ENCODE data around the gene HHIP.

Gene HHIP

DNA sequence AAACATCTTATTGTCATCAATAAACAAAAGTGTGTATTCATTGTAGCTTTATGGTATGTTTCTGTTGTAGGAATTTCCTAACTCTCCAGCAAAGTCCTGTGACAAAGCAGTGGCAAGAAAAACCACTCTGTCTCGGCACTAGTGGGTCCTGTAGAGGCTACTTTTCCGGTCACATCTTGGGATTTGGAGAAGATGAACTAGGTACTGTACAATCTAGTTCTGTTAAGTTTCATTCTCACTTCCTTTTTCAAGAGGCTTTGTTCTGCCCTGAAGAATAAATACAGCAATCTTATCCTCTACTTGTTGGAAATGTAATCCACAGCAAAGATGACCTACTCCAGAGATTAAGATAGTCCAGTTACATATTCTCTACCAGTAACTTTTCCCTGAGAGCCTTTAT lies 69.3 kb downstream of the HHIP start:
- Histone ChIP-seq H3K27me3 (replicated peaks; ENCODE audit: control insufficient read depth, insufficient read depth, low read length, poor library complexity, severe bottlenecking) (no peaks in the 10 kb centered on the region), H3K4me3 (ENCODE audit: insufficient read depth, low read depth, low read length, poor library complexity, severe bottlenecking) (no peak overlapping the region)

DNA sequence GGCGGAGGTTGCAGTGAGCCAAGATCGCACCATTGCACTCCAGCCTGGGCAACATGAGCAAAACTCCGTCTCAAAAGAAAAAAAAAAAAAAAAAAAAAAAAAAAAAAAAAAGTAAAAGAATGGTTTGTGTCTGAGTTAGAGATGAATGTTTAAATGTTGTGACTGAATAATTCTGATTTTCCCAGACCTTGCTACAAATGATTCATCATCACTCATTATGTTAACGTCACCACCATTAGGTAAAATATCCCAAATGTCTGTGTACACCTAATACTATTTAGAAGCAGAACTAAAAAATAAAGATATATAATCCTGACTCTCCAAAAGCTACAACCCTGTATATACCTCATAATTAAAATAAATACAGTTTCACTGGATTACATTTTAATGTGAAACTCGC lies 70.8 kb downstream of the HHIP start:
- H3K4me3 ChIP-seq (ENCODE audit: insufficient read depth, low read depth, low read length, poor library complexity, severe bottlenecking): no peak overlapping the region
- H3K9me3 ChIP-seq (ENCODE audit: control insufficient read depth, low read length): no peaks in the 10 kb centered on the region
- H3K36me3 ChIP-seq (ENCODE audit: control insufficient read depth, insufficient read depth, low read length): no peaks in the 10 kb centered on the region
- no peak overlapping the region for H3K27ac ChIP-seq (ENCODE audit: insufficient read depth, low read length, poor library complexity, severe bottlenecking)
- no peaks in the 10 kb centered on the region for H3K27me3 ChIP-seq (replicated peaks; ENCODE audit: control insufficient read depth, insufficient read depth, low read length, poor library complexity, severe bottlenecking)
- no peaks in the 10 kb centered on the region for H3K4me1 ChIP-seq (ENCODE audit: control insufficient read depth, insufficient read depth, low read length, poor library complexity, severe bottlenecking)
- no peak for DNase-seq

More for the DNA sequence above, 69.3 kb downstream of the HHIP start:
- DNase-seq: no peak
- H3K4me1 ChIP-seq (ENCODE audit: control insufficient read depth, insufficient read depth, low read length, poor library complexity, severe bottlenecking): no peaks in the 10 kb centered on the region
- H3K9me3 ChIP-seq (ENCODE audit: control insufficient read depth, low read length): no peaks in the 10 kb centered on the region
- H3K27ac ChIP-seq (ENCODE audit: insufficient read depth, low read length, poor library complexity, severe bottlenecking): no peak overlapping the region
- H3K36me3 ChIP-seq (ENCODE audit: control insufficient read depth, insufficient read depth, low read length): no peaks in the 10 kb centered on the region

GRCh38 chr4:144718958-144719512 lies 73.1 kb downstream of the HHIP start:
- no peak for DNase-seq
- Histone ChIP-seq H3K27me3 (replicated peaks; ENCODE audit: control insufficient read depth, insufficient read depth, low read length, poor library complexity, severe bottlenecking) (no peaks in the 10 kb centered on the region), H3K4me3 (ENCODE audit: insufficient read depth, low read depth, low read length, poor library complexity, severe bottlenecking) (no peak overlapping the region), H3K27ac (ENCODE audit: insufficient read depth, low read length, poor library complexity, severe bottlenecking) (no peak overlapping the region), H3K9me3 (ENCODE audit: control insufficient read depth, low read length) (no peaks in the 10 kb centered on the region), H3K36me3 (ENCODE audit: control insufficient read depth, insufficient read depth, low read length) (no peaks in the 10 kb centered on the region), H3K4me1 (ENCODE audit: control insufficient read depth, insufficient read depth, low read length, poor library complexity, severe bottlenecking) (no peaks in the 10 kb centered on the region)

GRCh38 chr4:144720491-144720890 lies 74.5 kb downstream of the HHIP start:
- H3K27ac ChIP-seq (ENCODE audit: insufficient read depth, low read length, poor library complexity, severe bottlenecking): no peak overlapping the region
- H3K36me3 ChIP-seq (ENCODE audit: control insufficient read depth, insufficient read depth, low read length): no peaks in the 10 kb centered on the region
- no peaks in the 10 kb centered on the region for H3K4me1 ChIP-seq (ENCODE audit: control insufficient read depth, insufficient read depth, low read length, poor library complexity, severe bottlenecking)
- no peak overlapping the region for H3K4me3 ChIP-seq (ENCODE audit: insufficient read depth, low read depth, low read length, poor library complexity, severe bottlenecking)
- DNase-seq: no peak
- no peaks in the 10 kb centered on the region for H3K9me3 ChIP-seq (ENCODE audit: control insufficient read depth, low read length)
- no peaks in the 10 kb centered on the region for H3K27me3 ChIP-seq (replicated peaks; ENCODE audit: control insufficient read depth, insufficient read depth, low read length, poor library complexity, severe bottlenecking)

- H3K4me1 ChIP-seq (ENCODE audit: control insufficient read depth, insufficient read depth, low read length, poor library complexity, severe bottlenecking): no peaks in the 10 kb centered on the region
- no peak overlapping the region for H3K27ac ChIP-seq (ENCODE audit: insufficient read depth, low read length, poor library complexity, severe bottlenecking)
- H3K36me3 ChIP-seq (ENCODE audit: control insufficient read depth, insufficient read depth, low read length): no peaks in the 10 kb centered on the region
- no peaks in the 10 kb centered on the region for H3K9me3 ChIP-seq (ENCODE audit: control insufficient read depth, low read length)
- no peaks in the 10 kb centered on the region for H3K27me3 ChIP-seq (replicated peaks; ENCODE audit: control insufficient read depth, insufficient read depth, low read length, poor library complexity, severe bottlenecking)
- no peak overlapping the region for H3K4me3 ChIP-seq (ENCODE audit: insufficient read depth, low read depth, low read length, poor library complexity, severe bottlenecking)
- DNase-seq: no peak
Measured at GRCh38 chr4:144721994-144722393, 76.0 kb downstream of the HHIP start.

- DNase-seq: no peak
- Histone ChIP-seq H3K4me3 (ENCODE audit: insufficient read depth, low read depth, low read length, poor library complexity, severe bottlenecking) (no peak overlapping the region), H3K9me3 (ENCODE audit: control insufficient read depth, low read length) (no peaks in the 10 kb centered on the region), H3K27me3 (replicated peaks; ENCODE audit: control insufficient read depth, insufficient read depth, low read length, poor library complexity, severe bottlenecking) (no peaks in the 10 kb centered on the region), H3K4me1 (ENCODE audit: control insufficient read depth, insufficient read depth, low read length, poor library complexity, severe bottlenecking) (no peaks in the 10 kb centered on the region), H3K27ac (ENCODE audit: insufficient read depth, low read length, poor library complexity, severe bottlenecking) (no peak overlapping the region), H3K36me3 (ENCODE audit: control insufficient read depth, insufficient read depth, low read length) (no peaks in the 10 kb centered on the region)
Measured at GRCh38 chr4:144723471-144723870, 77.5 kb downstream of the HHIP start.

GRCh38 chr4:144729175-144729574 lies 83.2 kb downstream of the HHIP start:
- Histone ChIP-seq H3K9me3 (ENCODE audit: control insufficient read depth, low read length) (no peaks in the 10 kb centered on the region), H3K27ac (ENCODE audit: insufficient read depth, low read length, poor library complexity, severe bottlenecking) (no peak overlapping the region), H3K27me3 (replicated peaks; ENCODE audit: control insufficient read depth, insufficient read depth, low read length, poor library complexity, severe bottlenecking) (no peaks in the 10 kb centered on the region), H3K4me3 (ENCODE audit: insufficient read depth, low read depth, low read length, poor library complexity, severe bottlenecking) (no peak overlapping the region), H3K4me1 (ENCODE audit: control insufficient read depth, insufficient read depth, low read length, poor library complexity, severe bottlenecking) (no peaks in the 10 kb centered on the region), H3K36me3 (ENCODE audit: control insufficient read depth, insufficient read depth, low read length) (no peaks in the 10 kb centered on the region)
- no peak for DNase-seq

- H3K9me3 ChIP-seq (ENCODE audit: control insufficient read depth, low read length): no peaks in the 10 kb centered on the region
- DNase-seq: no peak
- no peaks in the 10 kb centered on the region for H3K4me1 ChIP-seq (ENCODE audit: control insufficient read depth, insufficient read depth, low read length, poor library complexity, severe bottlenecking)
- no peak overlapping the region for H3K4me3 ChIP-seq (ENCODE audit: insufficient read depth, low read depth, low read length, poor library complexity, severe bottlenecking)
- H3K36me3 ChIP-seq (ENCODE audit: control insufficient read depth, insufficient read depth, low read length): no peaks in the 10 kb centered on the region
- H3K27me3 ChIP-seq (replicated peaks; ENCODE audit: control insufficient read depth, insufficient read depth, low read length, poor library complexity, severe bottlenecking): no peaks in the 10 kb centered on the region
- no peak overlapping the region for H3K27ac ChIP-seq (ENCODE audit: insufficient read depth, low read length, poor library complexity, severe bottlenecking)
Measured at GRCh38 chr4:144732584-144733428, 86.8 kb downstream of the HHIP start.

DNA sequence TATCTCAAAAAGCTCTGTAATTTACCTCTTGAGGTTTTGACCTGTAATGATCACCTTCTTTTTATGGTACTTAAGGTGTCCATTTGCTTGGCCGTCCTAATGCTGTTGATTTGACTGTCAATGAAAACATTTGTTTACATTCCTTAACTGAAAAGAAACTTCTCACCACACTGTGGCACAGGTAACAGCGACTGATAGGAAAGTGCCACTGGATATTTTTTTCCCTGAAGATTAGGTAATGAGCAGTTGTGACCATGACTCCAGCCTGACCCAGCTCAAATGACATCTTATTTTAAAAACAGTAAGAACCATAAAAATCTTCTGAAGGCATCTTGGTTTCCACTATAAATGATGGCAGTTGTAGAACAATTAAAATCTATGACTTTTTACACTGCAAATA lies 87.6 kb downstream of the HHIP start:
- no peaks in the 10 kb centered on the region for H3K36me3 ChIP-seq (ENCODE audit: control insufficient read depth, insufficient read depth, low read length)

GRCh38 chr4:144734522-144734921 lies 88.6 kb downstream of the HHIP start:
- Histone ChIP-seq H3K4me1 (ENCODE audit: control insufficient read depth, insufficient read depth, low read length, poor library complexity, severe bottlenecking) (no peaks in the 10 kb centered on the region), H3K36me3 (ENCODE audit: control insufficient read depth, insufficient read depth, low read length) (no peaks in the 10 kb centered on the region), H3K27me3 (replicated peaks; ENCODE audit: control insufficient read depth, insufficient read depth, low read length, poor library complexity, severe bottlenecking) (no peaks in the 10 kb centered on the region), H3K4me3 (ENCODE audit: insufficient read depth, low read depth, low read length, poor library complexity, severe bottlenecking) (no peak overlapping the region), H3K27ac (ENCODE audit: insufficient read depth, low read length, poor library complexity, severe bottlenecking) (no peak overlapping the region), H3K9me3 (ENCODE audit: control insufficient read depth, low read length) (no peaks in the 10 kb centered on the region)
- DNase-seq: no peak

More for the DNA sequence above, 87.6 kb downstream of the HHIP start:
- Histone ChIP-seq H3K9me3 (ENCODE audit: control insufficient read depth, low read length) (no peaks in the 10 kb centered on the region), H3K27me3 (replicated peaks; ENCODE audit: control insufficient read depth, insufficient read depth, low read length, poor library complexity, severe bottlenecking) (no peaks in the 10 kb centered on the region), H3K4me1 (ENCODE audit: control insufficient read depth, insufficient read depth, low read length, poor library complexity, severe bottlenecking) (no peaks in the 10 kb centered on the region), H3K4me3 (ENCODE audit: insufficient read depth, low read depth, low read length, poor library complexity, severe bottlenecking) (no peak overlapping the region), H3K27ac (ENCODE audit: insufficient read depth, low read length, poor library complexity, severe bottlenecking) (no peak overlapping the region)
- no peak for DNase-seq
